GM21423 (cell line): ENCODE results near the gene TM4SF5.

Experiments used
- ATAC-seq: cut with Tn5 transposase; IDR thresholded peaks from one replicate; pipeline ENCODE4 v1.9.1; 2021; ENCODE audit warnings: mild to moderate bottlenecking, moderate library complexity; ENCODE audit not compliant: unreplicated experiment

Gene TM4SF5

DNA sequence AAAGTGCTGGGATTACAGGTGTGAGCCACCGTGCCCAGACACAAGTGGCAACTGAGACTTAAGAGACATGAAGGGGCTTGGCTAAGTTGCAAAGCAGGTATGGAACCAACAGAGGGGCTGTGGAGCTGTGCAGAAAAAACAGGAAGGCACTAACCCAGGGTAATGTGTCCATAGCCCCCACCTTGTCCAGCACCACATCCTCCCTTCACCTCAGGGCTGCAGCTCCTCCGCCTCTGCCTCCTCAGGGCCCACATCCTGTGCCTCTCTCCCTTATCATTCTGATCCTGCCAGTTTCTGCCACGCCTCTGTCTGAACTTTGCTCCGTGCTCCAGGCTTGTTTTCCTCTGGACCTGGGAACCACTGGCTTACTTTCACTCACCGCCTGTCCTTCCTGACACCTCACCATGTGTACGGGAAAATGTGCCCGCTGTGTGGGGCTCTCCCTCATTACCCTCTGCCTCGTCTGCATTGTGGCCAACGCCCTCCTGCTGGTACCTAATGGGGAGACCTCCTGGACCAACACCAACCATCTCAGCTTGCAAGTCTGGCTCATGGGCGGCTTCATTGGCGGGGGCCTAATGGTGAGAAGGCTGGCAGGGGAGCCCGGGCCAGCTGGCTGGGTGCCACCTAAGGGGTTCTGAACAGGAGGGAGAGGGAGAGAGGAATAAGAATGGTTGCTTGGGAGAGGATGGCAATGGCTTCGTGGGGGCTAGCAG lies at the start of gene TM4SF5:
TSS of gene TM4SF5 (plus strand) at position 368 of the 716 bp plus-strand sequence. CDS start at position 405, 37 bp downstream.
- ATAC-seq = no peak

DNA sequence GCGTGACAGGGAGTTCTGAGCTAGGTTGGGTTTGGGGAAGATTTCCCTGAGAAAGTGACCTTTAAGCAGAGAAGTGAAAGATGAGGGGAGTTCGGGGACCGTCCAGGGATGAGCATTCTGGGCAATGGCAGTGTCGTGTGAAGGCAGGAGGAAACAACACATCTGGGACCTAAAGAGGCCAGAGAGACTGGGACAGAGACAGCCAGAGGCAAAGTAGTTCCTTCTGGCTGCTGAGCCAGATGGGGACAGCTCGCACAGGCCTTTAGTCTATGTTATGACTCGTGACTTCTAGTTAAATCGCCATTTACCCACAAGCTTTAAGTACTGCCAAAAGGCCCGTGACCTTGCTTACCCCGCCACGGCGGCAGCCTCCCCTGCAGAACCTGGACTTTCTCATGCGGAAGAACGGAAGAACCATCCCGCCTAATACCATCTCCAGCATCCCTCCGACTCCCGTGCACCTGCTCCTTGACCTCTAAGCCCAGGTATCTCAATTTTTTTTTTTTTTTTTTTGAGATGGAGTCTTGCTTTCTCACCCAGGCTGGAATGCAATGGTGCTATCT lies 48.9 kb upstream of the TM4SF5 start:
- ATAC-seq = no peak

DNA sequence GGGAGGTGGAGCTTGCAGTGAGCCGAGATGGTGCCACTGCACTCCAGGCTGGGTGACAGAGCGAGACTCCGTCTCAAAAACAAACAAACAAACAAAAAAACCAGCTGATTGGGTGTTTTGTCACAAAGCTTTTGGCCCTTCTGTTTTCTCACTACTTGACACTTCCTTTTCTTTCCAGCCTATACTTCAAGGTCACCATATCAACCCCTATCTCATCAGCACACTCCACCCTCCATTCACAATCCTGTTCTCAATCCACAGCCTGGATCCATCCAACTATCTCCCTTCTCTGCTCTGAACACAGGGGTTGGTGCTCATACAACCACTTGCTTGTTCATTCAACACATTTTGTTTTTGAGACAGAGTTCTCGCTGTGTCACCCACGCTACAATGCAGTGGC lies 47.0 kb upstream of the TM4SF5 start:
- no peak for ATAC-seq

- no peak for ATAC-seq
Observed at GRCh38 chr17:4725646-4726310, 45.9 kb upstream of the TM4SF5 start.

DNA sequence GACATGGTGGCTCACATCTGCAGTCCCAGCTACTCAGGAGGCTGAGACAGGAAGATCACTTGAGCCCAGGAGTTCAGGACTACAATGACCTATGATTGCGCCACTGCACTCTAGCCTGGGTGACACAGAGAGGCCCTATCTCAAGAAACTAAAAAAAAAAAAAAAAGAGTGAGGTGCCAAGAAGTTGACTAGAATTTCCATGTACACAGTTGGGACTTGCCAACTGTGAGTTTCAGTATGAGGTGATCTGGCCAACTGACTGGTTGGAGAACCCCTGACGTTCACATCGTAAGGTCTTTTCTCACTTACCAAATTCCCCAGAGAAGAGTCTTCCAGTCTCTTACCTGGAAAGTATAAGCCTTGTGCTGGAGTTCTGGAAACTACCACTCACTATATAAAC lies 43.6 kb upstream of the TM4SF5 start:
- ATAC-seq = no peak

GRCh38 chr17:4733073-4733531 lies 38.6 kb upstream of the TM4SF5 start:
- no peak for ATAC-seq

DNA sequence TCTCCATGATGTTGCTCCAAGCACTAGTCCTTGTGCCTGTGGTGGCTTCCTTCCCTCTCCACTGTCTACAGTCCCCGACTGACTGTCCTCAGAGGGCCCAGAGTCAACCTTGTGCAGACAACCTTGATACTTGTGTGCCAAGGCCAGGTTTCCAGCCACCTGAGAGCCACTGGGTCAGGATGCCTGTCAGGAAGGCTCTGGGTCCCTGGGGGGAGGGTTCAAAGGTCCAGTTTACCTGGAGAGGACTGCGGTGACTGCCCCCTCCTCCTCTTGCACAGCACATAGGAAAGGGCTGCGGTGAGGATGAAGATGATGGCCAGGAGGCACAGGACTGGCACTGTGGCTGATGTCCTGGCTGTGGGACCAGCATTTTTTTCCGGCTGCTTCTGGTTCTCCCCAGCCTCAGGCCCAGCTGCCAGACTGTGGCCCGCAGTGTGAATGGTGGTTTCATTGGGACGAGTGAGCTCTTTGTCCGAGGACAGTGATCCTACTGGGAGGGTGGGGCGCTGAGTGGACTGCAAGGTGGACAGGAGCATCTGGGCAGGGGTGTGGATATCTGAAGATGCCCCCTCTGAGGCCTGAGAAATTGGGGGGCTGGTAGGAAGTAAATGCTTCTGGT lies 36.7 kb upstream of the TM4SF5 start:
- ATAC-seq = no peak

- ATAC-seq = no peak
Observed at GRCh38 chr17:4735876-4736651, 35.6 kb upstream of the TM4SF5 start.

- ATAC-seq = no peak
Observed at GRCh38 chr17:4738136-4739121, 33.3 kb upstream of the TM4SF5 start.

DNA sequence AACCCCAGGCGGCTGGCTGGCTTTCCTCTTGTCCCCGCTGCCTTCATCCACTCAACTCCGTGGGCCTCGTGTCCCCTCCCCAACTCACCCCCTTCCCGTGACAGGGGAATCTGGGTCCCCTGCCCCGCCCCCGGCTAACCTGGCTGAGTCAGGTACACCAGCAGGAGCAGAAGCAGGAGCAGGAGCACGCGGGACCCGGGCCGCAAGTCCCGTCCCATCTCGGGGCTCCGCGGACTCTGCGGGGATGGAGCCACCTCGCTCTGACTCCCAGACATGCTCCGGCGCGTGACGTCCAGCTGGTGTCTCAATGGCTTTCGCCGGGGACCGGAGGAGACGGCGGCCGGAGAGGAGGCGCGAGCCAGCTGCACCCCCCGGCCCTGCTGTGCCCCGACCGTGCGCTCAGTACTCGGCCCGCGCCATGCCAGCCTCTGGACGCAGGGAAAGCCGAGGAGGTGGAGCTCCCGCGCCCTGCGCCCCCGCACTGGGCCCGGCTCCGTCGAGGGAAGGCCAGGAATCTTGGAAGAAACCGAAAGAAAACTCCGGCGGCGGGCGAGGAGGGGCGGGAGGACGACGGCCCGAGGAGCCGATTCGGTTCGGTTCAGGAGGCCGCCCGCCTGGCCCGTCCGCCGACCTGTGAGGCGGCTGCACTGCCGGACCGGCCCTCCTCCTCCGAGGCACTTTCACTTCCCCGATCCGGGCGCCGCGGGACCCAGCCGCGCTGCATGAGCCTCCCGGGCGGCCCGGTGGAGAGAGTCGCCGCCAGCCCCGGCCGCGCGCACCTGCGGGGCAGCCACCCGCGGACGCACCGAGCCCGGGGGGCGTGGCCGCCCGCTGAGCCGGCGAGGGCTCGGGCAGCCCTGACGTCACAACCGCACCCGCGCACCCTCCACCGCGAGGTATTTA lies 32.3 kb upstream of the TM4SF5 start, which contains the start of the genes CXCL16 and ZMYND15:
TSS of gene CXCL16 (minus strand) at position 807 of the 903 bp plus-strand sequence. CDS start at position 218, 589 bp downstream.
TSS of gene ZMYND15 (plus strand) at position 712 of the 903 bp plus-strand sequence. CDS start 716 bp downstream, outside the sequence.
- ATAC-seq = no peak

GRCh38 chr17:4740025-4740351 lies 31.7 kb upstream of the TM4SF5 start:
- no peak for ATAC-seq

DNA sequence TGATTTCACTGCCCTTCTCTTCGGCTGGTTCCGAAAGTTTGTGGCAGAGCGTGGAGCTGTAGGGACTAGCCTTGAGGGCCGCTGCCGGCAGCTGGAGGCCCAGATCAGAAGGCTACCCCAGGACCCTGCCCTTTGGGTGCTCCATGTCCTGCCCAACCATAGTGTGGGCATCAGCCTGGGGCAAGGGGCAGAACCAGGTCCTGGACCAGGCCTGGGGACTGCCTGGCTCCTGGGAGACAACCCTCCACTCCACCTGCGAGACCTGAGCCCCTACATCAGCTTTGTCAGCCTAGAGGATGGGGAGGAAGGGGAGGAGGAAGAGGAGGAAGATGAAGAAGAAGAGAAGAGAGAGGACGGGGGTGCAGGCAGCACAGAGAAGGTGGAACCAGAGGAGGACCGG lies 31.1 kb upstream of the TM4SF5 start:
- no peak for ATAC-seq

GRCh38 chr17:4741544-4741943 lies 30.1 kb upstream of the TM4SF5 start:
- no peak for ATAC-seq

- ATAC-seq = no peak
Observed at GRCh38 chr17:4742133-4742532, 29.6 kb upstream of the TM4SF5 start.

DNA sequence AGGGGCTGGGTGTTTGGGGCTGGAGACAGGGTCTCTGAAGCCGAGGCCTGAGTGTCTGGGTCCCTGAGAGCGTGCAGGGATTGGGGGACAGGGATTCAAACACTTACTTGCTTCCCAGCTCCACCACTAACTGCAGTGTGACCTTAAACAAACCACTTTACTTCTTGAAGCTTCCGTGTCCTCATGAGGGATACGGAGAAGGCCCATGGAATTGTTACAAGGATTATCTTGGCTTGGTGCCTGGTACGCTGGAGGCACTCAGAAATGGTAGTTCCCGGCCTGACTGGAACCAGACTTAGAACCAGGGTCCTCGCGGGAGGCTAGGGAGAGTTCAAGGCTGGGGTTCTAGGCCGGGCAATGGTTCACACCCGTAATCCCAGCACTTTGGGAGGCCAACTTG lies 29.1 kb upstream of the TM4SF5 start:
- no peak for ATAC-seq

DNA sequence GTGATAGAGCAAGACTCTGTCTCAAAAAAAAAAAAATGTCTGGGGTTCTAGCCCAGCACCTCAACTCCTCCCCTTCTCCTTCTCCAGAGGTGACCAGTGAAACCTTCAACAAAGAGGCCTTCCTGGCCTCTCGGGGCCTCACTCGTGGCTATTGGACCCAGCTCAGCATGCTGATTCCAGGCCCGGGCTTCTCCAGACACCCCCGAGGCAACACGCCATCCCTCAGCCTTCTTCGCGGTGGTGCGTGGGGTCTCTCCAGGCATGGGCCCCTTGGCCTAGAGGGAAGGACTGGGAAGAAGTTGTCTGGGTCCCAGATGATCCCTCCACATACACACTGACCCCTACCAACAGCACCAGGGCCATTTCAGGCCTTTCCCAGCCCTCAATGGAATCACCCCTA lies 28.5 kb upstream of the TM4SF5 start:
- no peak for ATAC-seq

GRCh38 chr17:4743898-4744297 lies 27.8 kb upstream of the TM4SF5 start:
- ATAC-seq = no peak
